Breast epithelium (tissue), 3 donors: Measurements from ENCODE around the gene BSPH1.

ENCODE experiments used
- POLR2A ChIP-seq: fragments of 450-650 bp; IDR thresholded peaks from one replicate; pipeline ENCODE4 v1.6.1; 2016; ENCODE audit warnings: antibody characterized with exemption, mild to moderate bottlenecking, moderate library complexity
- POLR2AphosphoS5 ChIP-seq, 3 donors: sonication (generic); formaldehyde crosslinking; IDR thresholded peaks; one replicate each; pipeline ENCODE4 v1.6.1; 2017; ENCODE audit warnings: antibody characterized with exemption in 3 of 3

GRCh38 chr19:48004236-48004635 is 12.3 kb upstream of the BSPH1 start:
- TF ChIP-seq POLR2A = no peak
- no peak for TF ChIP-seq POLR2AphosphoS5 (IDR thresholded peaks at IDR 0.05)
